Dendritic cell treated with granulocyte-macrophage colony-stimulating factor and Interleukin-4, amounts not matched to agents 40 ng/mL and 50 ng/mL, for 4 days (primary cell): ENCODE measurements around the gene DMP1.

ENCODE experiments used
- H3K27ac Mint-ChIP-seq: one replicate; pipeline ENCODE4 v1.8.0; 2022; ENCODE audit warnings: mild to moderate bottlenecking, mixed read lengths
- H3K27me3 Mint-ChIP-seq: one replicate; pipeline ENCODE4 v1.8.0; 2022; ENCODE audit warnings: mild to moderate bottlenecking, mixed read lengths
- H3K36me3 Mint-ChIP-seq: one replicate; pipeline ENCODE4 v1.8.0; 2022; ENCODE audit warnings: low read depth, mixed read lengths
- H3K4me1 Mint-ChIP-seq: one replicate; pipeline ENCODE4 v1.8.0; 2022; ENCODE audit warnings: low read depth, mixed read lengths
- H3K4me3 Mint-ChIP-seq: one replicate; pipeline ENCODE4 v1.8.0; 2022; ENCODE audit warnings: mild to moderate bottlenecking, moderate library complexity, mixed read lengths
- H3K9me3 Mint-ChIP-seq: one replicate; pipeline ENCODE4 v1.8.0; 2022; ENCODE audit warnings: mixed read lengths
- intact Hi-C: fragments of 100-400 bp; cut with micrococcal nuclease; formaldehyde crosslinking; loops from one replicate; pipeline ENCODE4 v1.15.0; 2022

The DMP1 gene, protein sequence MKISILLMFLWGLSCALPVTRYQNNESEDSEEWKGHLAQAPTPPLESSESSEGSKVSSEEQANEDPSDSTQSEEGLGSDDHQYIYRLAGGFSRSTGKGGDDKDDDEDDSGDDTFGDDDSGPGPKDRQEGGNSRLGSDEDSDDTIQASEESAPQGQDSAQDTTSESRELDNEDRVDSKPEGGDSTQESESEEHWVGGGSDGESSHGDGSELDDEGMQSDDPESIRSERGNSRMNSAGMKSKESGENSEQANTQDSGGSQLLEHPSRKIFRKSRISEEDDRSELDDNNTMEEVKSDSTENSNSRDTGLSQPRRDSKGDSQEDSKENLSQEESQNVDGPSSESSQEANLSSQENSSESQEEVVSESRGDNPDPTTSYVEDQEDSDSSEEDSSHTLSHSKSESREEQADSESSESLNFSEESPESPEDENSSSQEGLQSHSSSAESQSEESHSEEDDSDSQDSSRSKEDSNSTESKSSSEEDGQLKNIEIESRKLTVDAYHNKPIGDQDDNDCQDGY

DNA sequence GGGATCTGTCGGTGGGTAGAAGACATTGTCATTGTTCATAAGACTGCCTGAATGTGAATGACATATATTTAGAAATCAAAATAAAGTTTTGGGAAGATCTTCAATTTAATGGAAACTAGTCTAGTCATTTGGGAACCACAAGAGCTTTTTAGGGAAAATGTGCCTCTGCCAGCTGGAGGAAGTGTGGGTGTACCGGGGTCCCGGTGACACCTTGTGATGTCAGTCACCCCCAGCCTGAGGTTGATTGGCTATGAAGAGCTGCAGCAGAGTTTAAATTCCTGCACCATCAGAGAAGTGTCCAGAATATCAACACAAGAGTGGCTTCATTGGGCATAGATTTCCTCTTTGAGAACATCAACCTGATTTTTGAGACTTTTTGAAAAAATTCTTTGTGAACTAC lies at the start of gene DMP1:
TSS of gene DMP1 (plus strand) at position 301 of the 400 bp plus-strand sequence. CDS start 6,213 bp downstream, outside the sequence.
- no peaks in the 10 kb centered on the region for H3K27me3 Mint-ChIP-seq
- no peaks in the 10 kb centered on the region for H3K4me1 Mint-ChIP-seq
- H3K9me3 Mint-ChIP-seq = no peaks in the 10 kb centered on the region
- no peak within 1 kb of the TSS for H3K4me3 Mint-ChIP-seq
- H3K36me3 Mint-ChIP-seq = no peaks in the 10 kb centered on the region
- intact Hi-C loops = no loop called here
- no peak within 1 kb of the TSS for H3K27ac Mint-ChIP-seq

DNA sequence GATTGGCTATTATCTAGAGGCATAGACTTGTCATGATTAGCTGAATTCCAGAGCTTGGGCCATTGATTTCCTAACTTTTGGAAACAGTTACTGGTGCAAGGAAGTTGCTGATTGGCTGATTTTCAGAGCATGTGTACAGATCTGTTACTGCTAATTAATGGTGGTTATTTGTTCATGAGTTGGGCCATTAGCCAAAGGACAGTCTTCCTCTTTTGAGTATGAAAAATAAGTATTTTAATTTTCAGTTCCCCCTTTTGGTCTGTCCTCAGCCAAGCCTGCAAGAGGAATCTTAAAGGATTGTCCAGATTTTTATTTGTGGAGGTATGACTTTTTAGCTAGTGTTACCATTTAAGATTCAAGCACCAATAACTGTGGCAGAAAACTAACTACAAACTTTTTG lies 48.7 kb upstream of the DMP1 start:
- Mint-ChIP-seq H3K9me3 (peaks cover 11% of the 10 kb centered on the region), H3K4me3 (no peak overlapping the region), H3K36me3 (no peaks in the 10 kb centered on the region), H3K27ac (no peak overlapping the region), H3K4me1 (peaks cover 6% of the 10 kb centered on the region), H3K27me3 (no peaks in the 10 kb centered on the region)
- intact Hi-C loops = no loop called here

DNA sequence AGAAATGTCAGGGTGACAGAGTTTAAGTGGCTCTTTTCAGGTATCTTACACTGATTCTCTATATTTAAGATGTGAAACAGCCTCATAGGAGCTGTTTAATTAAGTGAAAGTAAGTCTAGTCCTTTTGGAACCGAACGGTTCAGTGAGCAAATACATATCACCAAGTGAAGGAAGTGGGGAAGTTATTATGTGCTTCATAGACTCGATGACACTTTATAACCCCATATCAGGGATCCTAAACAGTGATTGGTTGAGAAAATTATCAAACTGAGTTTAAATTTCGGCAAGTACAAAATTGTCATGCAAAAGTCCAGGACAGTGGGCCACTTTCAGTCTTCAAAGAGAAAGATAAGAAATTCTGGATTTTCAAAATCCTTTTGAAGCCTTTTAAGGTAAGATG lies 41.9 kb upstream of the DMP1 start, which contains the start of gene DSPP:
TSS of gene DSPP (plus strand) at position 301 of the 400 bp plus-strand sequence. CDS start 2,380 bp downstream, outside the sequence.
- no peaks in the 10 kb centered on the region for H3K36me3 Mint-ChIP-seq
- no peaks in the 10 kb centered on the region for H3K4me1 Mint-ChIP-seq
- no peak within 1 kb of the TSS for H3K27ac Mint-ChIP-seq
- H3K27me3 Mint-ChIP-seq = no peaks in the 10 kb centered on the region
- H3K4me3 Mint-ChIP-seq = no peak within 1 kb of the TSS
- H3K9me3 Mint-ChIP-seq = no peaks in the 10 kb centered on the region
- intact Hi-C loops = no loop called here

DNA sequence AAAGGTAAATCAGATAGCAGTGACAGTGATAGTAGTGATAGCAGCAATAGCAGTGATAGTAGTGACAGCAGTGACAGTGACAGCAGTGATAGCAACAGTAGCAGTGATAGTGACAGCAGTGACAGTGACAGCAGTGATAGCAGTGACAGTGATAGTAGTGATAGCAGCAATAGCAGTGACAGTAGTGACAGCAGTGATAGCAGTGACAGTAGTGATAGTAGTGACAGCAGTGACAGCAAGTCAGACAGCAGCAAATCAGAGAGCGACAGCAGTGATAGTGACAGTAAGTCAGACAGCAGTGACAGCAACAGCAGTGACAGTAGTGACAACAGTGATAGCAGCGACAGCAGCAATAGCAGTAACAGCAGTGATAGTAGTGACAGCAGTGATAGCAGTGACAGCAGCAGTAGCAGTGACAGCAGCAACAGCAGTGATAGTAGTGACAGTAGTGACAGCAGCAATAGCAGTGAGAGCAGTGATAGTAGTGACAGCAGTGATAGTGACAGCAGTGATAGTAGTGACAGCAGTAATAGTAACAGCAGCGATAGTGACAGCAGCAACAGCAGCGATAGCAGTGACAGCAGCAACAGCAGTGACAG lies 35.7 kb upstream of the DMP1 start:
- Mint-ChIP-seq H3K27ac (no peak overlapping the region), H3K4me1 (no peaks in the 10 kb centered on the region)

DNA sequence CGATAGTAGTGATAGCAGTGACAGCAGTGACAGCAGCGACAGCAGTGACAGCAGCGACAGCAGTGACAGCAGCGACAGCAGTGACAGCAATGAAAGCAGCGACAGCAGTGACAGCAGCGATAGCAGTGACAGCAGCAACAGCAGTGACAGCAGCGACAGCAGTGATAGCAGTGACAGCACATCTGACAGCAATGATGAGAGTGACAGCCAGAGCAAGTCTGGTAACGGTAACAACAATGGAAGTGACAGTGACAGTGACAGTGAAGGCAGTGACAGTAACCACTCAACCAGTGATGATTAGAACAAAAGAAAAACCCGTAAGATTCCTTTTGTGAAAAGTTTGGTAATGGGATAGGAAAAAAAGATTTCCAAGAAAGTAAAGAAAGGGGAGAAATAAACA lies 33.8 kb upstream of the DMP1 start:
- no peaks in the 10 kb centered on the region for H3K36me3 Mint-ChIP-seq
- no peaks in the 10 kb centered on the region for H3K4me1 Mint-ChIP-seq
- H3K27me3 Mint-ChIP-seq = peaks cover 3% of the 10 kb centered on the region
- H3K27ac Mint-ChIP-seq = no peak overlapping the region
- no peak overlapping the region for H3K4me3 Mint-ChIP-seq
- intact Hi-C loops = no loop called here
- H3K9me3 Mint-ChIP-seq = no peaks in the 10 kb centered on the region

More for the DNA sequence above, 35.7 kb upstream of the DMP1 start:
- H3K27me3 Mint-ChIP-seq = no peaks in the 10 kb centered on the region
- H3K9me3 Mint-ChIP-seq = no peaks in the 10 kb centered on the region
- intact Hi-C loops = no loop called here
- no peaks in the 10 kb centered on the region for H3K36me3 Mint-ChIP-seq
- H3K4me3 Mint-ChIP-seq = no peak overlapping the region

DNA sequence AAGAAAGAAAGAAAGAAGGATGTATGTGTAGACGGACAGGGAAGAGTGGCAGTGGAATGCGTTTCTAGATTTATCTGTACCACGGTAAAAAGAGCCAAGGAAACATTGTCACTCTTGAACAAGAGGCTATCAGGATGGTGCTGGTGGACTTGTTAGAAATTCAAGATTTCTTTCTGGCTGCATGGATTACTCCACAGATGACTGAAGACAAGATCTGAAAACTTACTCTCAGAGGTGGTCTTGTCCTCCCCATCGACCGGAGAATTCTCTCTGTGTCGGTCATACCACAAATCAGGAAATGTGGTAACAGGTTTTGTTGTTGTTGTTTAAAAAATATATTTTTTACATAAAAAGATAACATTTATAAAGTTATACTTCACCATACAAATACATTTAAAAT lies 30.0 kb upstream of the DMP1 start:
- no peak overlapping the region for H3K4me3 Mint-ChIP-seq
- no peaks in the 10 kb centered on the region for H3K9me3 Mint-ChIP-seq

DNA sequence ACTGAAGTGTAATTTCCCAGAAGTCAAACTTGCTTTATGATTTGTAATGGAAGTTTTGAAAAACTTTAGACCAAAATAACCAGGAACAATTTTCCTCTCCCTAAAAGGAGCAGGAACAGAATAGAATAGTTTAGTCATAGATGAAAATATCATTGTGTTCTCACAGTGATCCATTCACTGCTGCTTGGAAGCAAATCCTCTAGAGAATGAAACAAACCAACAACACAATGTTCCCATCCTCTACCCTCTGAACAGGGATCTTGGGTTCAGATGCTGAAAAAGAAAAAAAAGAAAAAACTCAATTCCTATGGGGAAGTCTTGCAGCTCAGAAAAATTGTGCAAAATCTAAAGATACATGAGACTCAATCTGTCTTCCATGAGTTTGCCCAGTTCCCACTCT lies 29.6 kb upstream of the DMP1 start:
- peaks cover 3% of the 10 kb centered on the region for H3K27me3 Mint-ChIP-seq
- H3K36me3 Mint-ChIP-seq = no peaks in the 10 kb centered on the region
- no peaks in the 10 kb centered on the region for H3K4me1 Mint-ChIP-seq
- no peaks in the 10 kb centered on the region for H3K9me3 Mint-ChIP-seq
- H3K27ac Mint-ChIP-seq = no peak overlapping the region
- intact Hi-C loops = no loop called here
- no peak overlapping the region for H3K4me3 Mint-ChIP-seq

More for the DNA sequence above, 30.0 kb upstream of the DMP1 start:
- intact Hi-C loops = no loop called here
- Mint-ChIP-seq H3K27me3 (peaks cover 3% of the 10 kb centered on the region), H3K27ac (no peak overlapping the region), H3K36me3 (no peaks in the 10 kb centered on the region), H3K4me1 (no peaks in the 10 kb centered on the region)

DNA sequence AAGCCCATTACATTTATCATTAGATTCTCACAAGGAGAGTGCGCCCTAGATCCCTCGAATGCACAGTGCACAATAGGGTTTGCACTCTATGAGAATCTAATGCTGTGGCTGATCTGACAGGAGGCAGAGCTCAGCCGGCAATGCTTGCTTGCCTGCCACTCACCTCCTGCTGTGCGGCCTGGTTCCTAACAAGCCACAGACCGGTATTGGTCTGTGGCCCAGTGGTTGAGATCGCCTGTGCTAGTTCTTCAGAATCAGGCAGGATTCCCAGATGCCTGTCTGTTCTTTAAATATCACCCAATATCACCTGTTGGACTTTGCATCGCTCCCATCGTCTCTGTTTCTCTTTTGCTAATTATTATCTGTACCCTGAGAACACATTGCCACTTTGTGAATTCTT lies 27.8 kb upstream of the DMP1 start:
- no peaks in the 10 kb centered on the region for H3K4me1 Mint-ChIP-seq
- H3K27ac Mint-ChIP-seq = no peak overlapping the region
- no peak overlapping the region for H3K4me3 Mint-ChIP-seq
- no peaks in the 10 kb centered on the region for H3K36me3 Mint-ChIP-seq
- no peaks in the 10 kb centered on the region for H3K9me3 Mint-ChIP-seq
- intact Hi-C loops = no loop called here
- peaks cover 3% of the 10 kb centered on the region for H3K27me3 Mint-ChIP-seq

DNA sequence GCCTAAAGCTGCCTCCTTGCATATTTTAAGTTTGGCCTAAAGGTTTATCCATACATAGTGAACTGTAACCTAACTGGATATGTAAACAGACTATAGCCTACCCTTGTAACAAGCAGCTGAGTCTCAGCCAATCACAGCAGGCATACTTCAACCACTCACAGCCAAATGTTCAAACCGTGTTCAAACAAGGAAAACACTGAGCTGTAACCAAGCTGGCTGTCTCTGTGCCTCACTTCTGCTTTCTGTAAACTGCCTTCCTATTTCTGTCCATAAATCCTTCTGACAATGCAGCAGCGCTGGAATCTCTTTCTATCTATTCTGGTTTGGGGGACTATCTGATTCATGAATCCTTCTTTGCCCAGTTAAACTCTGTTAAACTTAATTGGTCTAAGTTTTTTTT lies 25.4 kb upstream of the DMP1 start:
- H3K4me3 Mint-ChIP-seq = no peak overlapping the region
- no peaks in the 10 kb centered on the region for H3K36me3 Mint-ChIP-seq
- no peak overlapping the region for H3K27ac Mint-ChIP-seq
- peaks cover 3% of the 10 kb centered on the region for H3K27me3 Mint-ChIP-seq
- no peaks in the 10 kb centered on the region for H3K4me1 Mint-ChIP-seq
- intact Hi-C loops = no loop called here
- H3K9me3 Mint-ChIP-seq = no peaks in the 10 kb centered on the region

DNA sequence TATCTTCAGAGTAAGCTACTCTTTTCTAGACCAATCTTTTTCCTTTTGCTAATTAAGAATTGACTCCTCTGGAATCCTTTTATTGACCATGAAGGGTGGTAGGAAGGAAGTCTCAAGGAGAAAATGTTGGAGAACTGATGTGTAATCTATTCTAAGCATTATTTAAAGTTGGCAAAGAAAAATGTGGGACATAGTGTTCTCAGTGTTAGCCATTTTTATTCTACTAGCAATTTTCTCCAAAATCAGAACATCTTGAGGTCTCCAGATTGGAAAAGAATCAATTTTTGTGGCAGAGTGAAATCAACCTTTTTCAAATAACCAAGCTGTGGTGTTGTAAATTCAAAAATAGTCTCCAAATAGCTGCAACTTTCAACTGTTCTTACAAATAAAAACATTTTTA lies 18.4 kb upstream of the DMP1 start:
- H3K4me3 Mint-ChIP-seq = no peak overlapping the region
- H3K27me3 Mint-ChIP-seq = no peaks in the 10 kb centered on the region
- no peaks in the 10 kb centered on the region for H3K4me1 Mint-ChIP-seq
- no peaks in the 10 kb centered on the region for H3K36me3 Mint-ChIP-seq
- intact Hi-C loops = no loop called here
- no peaks in the 10 kb centered on the region for H3K9me3 Mint-ChIP-seq
- H3K27ac Mint-ChIP-seq = no peak overlapping the region

DNA sequence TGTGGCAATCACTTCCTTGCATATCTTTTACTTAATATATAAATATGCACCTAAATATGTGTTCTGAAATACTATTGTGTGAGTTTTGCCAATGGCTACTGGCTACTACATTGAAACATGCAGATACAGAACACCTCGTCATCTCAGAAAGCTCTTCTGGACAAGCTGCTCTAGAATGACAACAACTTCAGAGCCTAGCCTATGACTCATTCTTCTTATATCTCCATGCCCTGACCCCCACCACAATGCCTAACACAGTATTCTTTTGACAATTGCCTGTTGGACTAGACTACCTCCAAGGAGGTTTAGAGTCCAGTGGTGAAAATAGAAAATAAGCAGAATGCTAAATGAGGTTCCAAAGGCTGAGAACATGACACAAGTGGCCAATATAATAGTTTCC lies 17.6 kb upstream of the DMP1 start:
- H3K4me3 Mint-ChIP-seq = no peak overlapping the region
- no peaks in the 10 kb centered on the region for H3K36me3 Mint-ChIP-seq
- intact Hi-C loops = no loop called here
- no peak overlapping the region for H3K27ac Mint-ChIP-seq
- no peaks in the 10 kb centered on the region for H3K4me1 Mint-ChIP-seq
- no peaks in the 10 kb centered on the region for H3K9me3 Mint-ChIP-seq
- H3K27me3 Mint-ChIP-seq = no peaks in the 10 kb centered on the region

DNA sequence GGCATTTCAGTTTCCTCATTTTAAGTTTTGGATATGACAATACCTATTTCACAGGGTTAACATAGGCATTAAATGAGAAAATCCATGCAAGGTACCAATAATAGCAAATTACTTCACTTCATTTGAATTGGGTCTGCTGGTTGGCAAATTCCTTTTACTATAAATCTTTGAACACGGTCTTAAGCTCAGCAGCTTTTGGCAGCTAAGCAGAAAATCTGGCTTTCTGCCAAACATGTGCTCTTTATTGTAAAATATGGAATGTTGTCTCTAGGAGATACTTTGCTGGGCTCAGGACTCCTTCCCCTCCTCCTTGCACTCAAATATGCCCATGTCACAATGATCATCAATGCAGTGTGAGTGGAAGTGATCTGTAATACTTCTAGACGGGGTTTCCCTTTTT lies 16.8 kb upstream of the DMP1 start:
- H3K4me1 Mint-ChIP-seq = no peaks in the 10 kb centered on the region
- no peaks in the 10 kb centered on the region for H3K36me3 Mint-ChIP-seq
- no peak overlapping the region for H3K27ac Mint-ChIP-seq
- intact Hi-C loops = no loop called here
- no peaks in the 10 kb centered on the region for H3K27me3 Mint-ChIP-seq
- H3K9me3 Mint-ChIP-seq = no peaks in the 10 kb centered on the region
- H3K4me3 Mint-ChIP-seq = no peak overlapping the region

DNA sequence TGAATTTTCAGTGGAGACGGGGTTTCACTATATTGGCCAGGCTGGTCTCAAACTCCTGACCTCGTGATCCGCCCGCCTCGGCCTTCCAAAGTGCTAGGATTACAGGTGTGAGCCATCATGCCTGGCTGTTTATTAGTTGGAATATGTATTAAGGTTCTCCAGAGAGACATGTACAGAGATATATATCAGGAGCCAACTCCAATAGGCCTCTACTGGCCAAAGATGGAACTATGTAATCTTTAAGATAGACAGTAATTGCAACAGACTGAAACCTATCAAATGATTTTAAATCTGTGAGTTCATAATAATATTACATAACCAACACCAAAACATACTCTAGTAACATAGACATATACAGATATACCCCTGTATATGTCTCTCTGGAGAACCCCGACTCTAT lies 5.8 kb upstream of the DMP1 start:
- no peak overlapping the region for H3K4me3 Mint-ChIP-seq
- H3K27me3 Mint-ChIP-seq = no peaks in the 10 kb centered on the region
- H3K9me3 Mint-ChIP-seq = peaks cover 4% of the 10 kb centered on the region
- intact Hi-C loops = no loop called here
- no peaks in the 10 kb centered on the region for H3K36me3 Mint-ChIP-seq
- H3K4me1 Mint-ChIP-seq = no peaks in the 10 kb centered on the region
- no peak overlapping the region for H3K27ac Mint-ChIP-seq

DNA sequence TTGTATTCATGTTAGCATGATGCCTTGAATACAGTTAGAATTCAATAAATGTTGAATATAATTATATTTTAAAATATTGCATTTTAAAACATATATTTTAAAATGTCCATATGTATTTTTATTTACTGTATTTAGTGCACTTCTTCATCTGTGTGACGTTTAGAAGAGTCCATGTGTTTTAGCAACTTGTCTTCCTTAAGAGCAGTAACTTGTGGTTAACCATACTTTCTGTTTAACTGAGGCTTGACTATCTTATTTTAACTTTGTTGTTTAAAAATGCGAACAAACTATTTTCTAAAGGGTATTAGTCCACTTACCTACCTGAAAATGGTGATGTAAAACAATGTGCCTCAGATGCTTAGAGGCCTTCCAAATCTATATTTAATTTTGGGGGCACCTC lies 858 bp downstream of the DMP1 start:
- Mint-ChIP-seq H3K27ac (no peak overlapping the region), H3K4me1 (no peaks in the 10 kb centered on the region), H3K27me3 (no peaks in the 10 kb centered on the region), H3K4me3 (no peak overlapping the region), H3K36me3 (no peaks in the 10 kb centered on the region), H3K9me3 (no peaks in the 10 kb centered on the region)
- intact Hi-C loops = no loop called here
